ENCODE results near the gene ZNF835. TPM values are rescaled to one million over a fixed set of nuclear protein-coding genes. Genes with fewer than 3 reads are reported as not detected.

ZNF835 gene
- total RNA-seq, 1 donor: 0.72 TPM

GRCh38 chr19:56712611-56713276 is 41.2 kb upstream of the ZNF835 start:
- H2AFZ ChIP-seq (ENCODE audit: low read length): no peak overlapping the region
- no peak for DNase-seq (ENCODE audit: insufficient read length, low spot score, missing footprints)
- no peak overlapping the region for H3K4me2 ChIP-seq (ENCODE audit: insufficient read depth, low read length)
- no peaks in the 10 kb centered on the region for H3K36me3 ChIP-seq (ENCODE audit: insufficient read depth, low read length)
- no peaks in the 10 kb centered on the region for H4K20me1 ChIP-seq (ENCODE audit: insufficient read depth, low read length)
- no peaks in the 10 kb centered on the region for H3K27me3 ChIP-seq (ENCODE audit: insufficient read depth, low read length)
- TF ChIP-seq CTCF (IDR thresholded peaks at IDR 0.05; ENCODE audit: extremely low read depth, low read depth, low read length): no peak
- H3K79me2 ChIP-seq (ENCODE audit: insufficient read depth, low read length): no peaks in the 10 kb centered on the region
- H3K4me3 ChIP-seq (ENCODE audit: insufficient read depth, low read length): no peak overlapping the region
- H3K27ac ChIP-seq (ENCODE audit: low read depth, low read length): no peak overlapping the region
- H3K9me3 ChIP-seq (ENCODE audit: low read depth, low read length): peaks cover 4% of the 10 kb centered on the region
- H3K4me1 ChIP-seq (ENCODE audit: insufficient read depth, low read length): no peaks in the 10 kb centered on the region

- H3K4me2 ChIP-seq (ENCODE audit: insufficient read depth, low read length): no peak overlapping the region
- TF ChIP-seq CTCF (IDR thresholded peaks at IDR 0.05; ENCODE audit: extremely low read depth, low read depth, low read length): no peak
These were observed 38.9 kb upstream of the ZNF835 start for GRCh38 chr19:56710437-56710836.

GRCh38 chr19:56707821-56708220 is 36.3 kb upstream of the ZNF835 start:
- Histone ChIP-seq H4K20me1 (ENCODE audit: insufficient read depth, low read length) (no peaks in the 10 kb centered on the region), H3K36me3 (ENCODE audit: insufficient read depth, low read length) (no peaks in the 10 kb centered on the region), H3K27me3 (ENCODE audit: insufficient read depth, low read length) (no peaks in the 10 kb centered on the region), H3K4me2 (ENCODE audit: insufficient read depth, low read length) (no peak overlapping the region), H3K4me1 (ENCODE audit: insufficient read depth, low read length) (no peaks in the 10 kb centered on the region), H2AFZ (ENCODE audit: low read length) (no peak overlapping the region), H3K4me3 (ENCODE audit: insufficient read depth, low read length) (no peak overlapping the region), H3K79me2 (ENCODE audit: insufficient read depth, low read length) (no peaks in the 10 kb centered on the region), H3K9me3 (ENCODE audit: low read depth, low read length) (no peaks in the 10 kb centered on the region), H3K27ac (ENCODE audit: low read depth, low read length) (no peak overlapping the region)
- DNase-seq (ENCODE audit: insufficient read length, low spot score, missing footprints): no peak
- no peak for TF ChIP-seq CTCF (IDR thresholded peaks at IDR 0.05; ENCODE audit: extremely low read depth, low read depth, low read length)

More at GRCh38 chr19:56710437-56710836, 38.9 kb upstream of the ZNF835 start:
- H3K27me3 ChIP-seq (ENCODE audit: insufficient read depth, low read length): no peaks in the 10 kb centered on the region
- H3K36me3 ChIP-seq (ENCODE audit: insufficient read depth, low read length): no peaks in the 10 kb centered on the region
- no peak overlapping the region for H3K27ac ChIP-seq (ENCODE audit: low read depth, low read length)
- H4K20me1 ChIP-seq (ENCODE audit: insufficient read depth, low read length): no peaks in the 10 kb centered on the region
- no peak overlapping the region for H2AFZ ChIP-seq (ENCODE audit: low read length)
- H3K79me2 ChIP-seq (ENCODE audit: insufficient read depth, low read length): no peaks in the 10 kb centered on the region
- DNase-seq (ENCODE audit: insufficient read length, low spot score, missing footprints): no peak
- no peaks in the 10 kb centered on the region for H3K4me1 ChIP-seq (ENCODE audit: insufficient read depth, low read length)
- H3K4me3 ChIP-seq (ENCODE audit: insufficient read depth, low read length): no peak overlapping the region
- H3K9me3 ChIP-seq (ENCODE audit: low read depth, low read length): no peaks in the 10 kb centered on the region

GRCh38 chr19:56705939-56706338 is 34.4 kb upstream of the ZNF835 start:
- TF ChIP-seq CTCF (IDR thresholded peaks at IDR 0.05; ENCODE audit: extremely low read depth, low read depth, low read length): no peak
- no peaks in the 10 kb centered on the region for H3K27me3 ChIP-seq (ENCODE audit: insufficient read depth, low read length)
- no peaks in the 10 kb centered on the region for H3K4me1 ChIP-seq (ENCODE audit: insufficient read depth, low read length)
- H3K4me2 ChIP-seq (ENCODE audit: insufficient read depth, low read length): no peak overlapping the region
- H3K4me3 ChIP-seq (ENCODE audit: insufficient read depth, low read length): no peak overlapping the region
- H3K27ac ChIP-seq (ENCODE audit: low read depth, low read length): no peak overlapping the region
- no peak overlapping the region for H2AFZ ChIP-seq (ENCODE audit: low read length)
- DNase-seq (ENCODE audit: insufficient read length, low spot score, missing footprints): no peak
- H3K79me2 ChIP-seq (ENCODE audit: insufficient read depth, low read length): no peaks in the 10 kb centered on the region
- H4K20me1 ChIP-seq (ENCODE audit: insufficient read depth, low read length): no peaks in the 10 kb centered on the region
- H3K9me3 ChIP-seq (ENCODE audit: low read depth, low read length): no peaks in the 10 kb centered on the region
- H3K36me3 ChIP-seq (ENCODE audit: insufficient read depth, low read length): no peaks in the 10 kb centered on the region

All from osteoblast (primary cell).